Endodermal cell (in vitro differentiated cells): Measurements from ENCODE around the gene EVI2B. TPM values are rescaled to one million over a fixed set of nuclear protein-coding genes. Genes with fewer than 3 reads are reported as not detected.

Experiments
- DNase-seq: peaks from one replicate; pipeline ENCODE4 v3.0.0-alpha.2; 2017
- H3K27ac ChIP-seq: 2 replicates; pipeline ENCODE4 v1.5.1; 2013; ENCODE audit warnings: mild to moderate bottlenecking, low read depth, low read length, moderate library complexity
- H3K27me3 ChIP-seq: 2 replicates; pipeline ENCODE4 v1.6.1; 2013; ENCODE audit warnings: mild to moderate bottlenecking, low read length, moderate library complexity; ENCODE audit not compliant: insufficient read depth, control insufficient read depth, poor library complexity, severe bottlenecking
- H3K36me3 ChIP-seq: 2 replicates; pipeline ENCODE4 v1.7.0; 2013; ENCODE audit warnings: mild to moderate bottlenecking, low read length, moderate library complexity; ENCODE audit not compliant: control insufficient read depth, insufficient read depth
- H3K4me1 ChIP-seq: one replicate; pipeline ENCODE4 v1.7.0; 2013; ENCODE audit warnings: low read length; ENCODE audit not compliant: control insufficient read depth, insufficient read depth
- H3K4me3 ChIP-seq: 2 replicates; pipeline ENCODE4 v1.5.1; 2013; ENCODE audit warnings: mild to moderate bottlenecking, low read length, moderate library complexity
- H3K9ac ChIP-seq: 2 replicates; pipeline ENCODE4 v1.6.1; 2013; ENCODE audit warnings: mild to moderate bottlenecking, low read length, moderate library complexity; ENCODE audit not compliant: poor library complexity, severe bottlenecking; ENCODE audit errors: extremely low read depth
- H3K9me3 ChIP-seq: 2 replicates; pipeline ENCODE4 v1.6.1; 2013; ENCODE audit warnings: mild to moderate bottlenecking, low read length, moderate library complexity; ENCODE audit not compliant: control insufficient read depth
- H3K27ac Mint-ChIP-seq: 2 replicates; pipeline ENCODE4 v1.8.0; 2020; ENCODE audit warnings: mixed read lengths
- H3K27me3 Mint-ChIP-seq: 2 replicates; pipeline ENCODE4 v1.8.0; 2021; ENCODE audit warnings: mild to moderate bottlenecking, mixed read lengths; ENCODE audit not compliant: insufficient read depth
- H3K36me3 Mint-ChIP-seq: 2 replicates; pipeline ENCODE4 v1.8.0; 2020; ENCODE audit warnings: low read depth, mixed read lengths
- H3K4me1 Mint-ChIP-seq: 2 replicates; pipeline ENCODE4 v1.8.0; 2020; ENCODE audit warnings: mixed read lengths
- H3K4me3 Mint-ChIP-seq: 2 replicates; pipeline ENCODE4 v1.8.0; 2020; ENCODE audit warnings: mild to moderate bottlenecking, moderate library complexity, mixed read lengths
- H3K9me3 Mint-ChIP-seq: 2 replicates; pipeline ENCODE4 v1.8.0; 2020; ENCODE audit warnings: mild to moderate bottlenecking, mixed read lengths
- CTCF ChIP-seq: fragments of 200-600 bp; sonication (generic); conservative IDR thresholded peaks from 2 replicates; pipeline ENCODE4 v1.5.0; 2021; ENCODE audit warnings: antibody characterized with exemption, mild to moderate bottlenecking
- WGBS, 2 experiments: methylation state at CpG; one replicate each; pipeline versions ENCODE4 v1.1.5 to v1.1.7; 2013; ENCODE audit warnings: missing lambda C conversion rate in 2 of 2, mixed read lengths in 1 of 2; ENCODE audit not compliant: insufficient coverage in 1 of 2, insufficient read length in 1 of 2; 5-methylcytosine and 5-hydroxymethylcytosine counted together
- total RNA-seq, 2 donors: library from RNA; stranded (reverse); fragmentation: NEBNext Ultra II Directional in 1 of 2; extraction: Animal tissue kit (Norgen Biotek cat#: 25700) in 1 of 2; gene quantifications; 2 replicates in 1 of 2; 3 replicates in 1 of 2; pipeline ENCODE4 v1.2.1, GENCODE V29; 2021

EVI2B gene
- total RNA-seq, 2 donors from 2014 or later = not detected

- Histone ChIP-seq H3K4me1 (no peaks in the 10 kb centered on the region), H3K27me3 (no peaks in the 10 kb centered on the region), H3K9me3 (no peaks in the 10 kb centered on the region), H3K27ac (no peak overlapping the region), H3K9ac (no peak overlapping the region), H3K36me3 (peaks cover 51% of the 10 kb centered on the region), H3K4me3 (no peak overlapping the region)
- Mint-ChIP-seq H3K9me3 (no peaks in the 10 kb centered on the region), H3K4me3 (no peak overlapping the region), H3K36me3 (peaks cover 26% of the 10 kb centered on the region), H3K4me1 (no peaks in the 10 kb centered on the region), H3K27me3 (no peaks in the 10 kb centered on the region), H3K27ac (peak overlapping the region; percentile 74)
- DNase-seq = no peak
- WGBS, 2 experiments = 96 to 98% methylated on average over 6 to 12 of the region's 12 CpGs
- TF ChIP-seq CTCF = no peak
Observed at GRCh38 chr17:31327534-31328159, 13.8 kb upstream of the EVI2B start.

- Mint-ChIP-seq H3K4me3 (no peak overlapping the region), H3K4me1 (no peaks in the 10 kb centered on the region), H3K27ac (no peak overlapping the region), H3K27me3 (no peaks in the 10 kb centered on the region), H3K9me3 (no peaks in the 10 kb centered on the region), H3K36me3 (peaks cover 28% of the 10 kb centered on the region)
- TF ChIP-seq CTCF = no peak
- Histone ChIP-seq H3K27ac (no peak overlapping the region), H3K27me3 (no peaks in the 10 kb centered on the region), H3K4me3 (no peak overlapping the region), H3K4me1 (no peaks in the 10 kb centered on the region), H3K36me3 (peaks cover 27% of the 10 kb centered on the region), H3K9ac (no peak overlapping the region), H3K9me3 (no peaks in the 10 kb centered on the region)
- DNase-seq = no peak
Observed at GRCh38 chr17:31323551-31323950, 9.7 kb upstream of the EVI2B start.

GRCh38 chr17:31321966-31322365, 8.1 kb upstream of the EVI2B start:
- H3K9ac ChIP-seq = no peak overlapping the region
- H3K27me3 ChIP-seq = no peaks in the 10 kb centered on the region
- WGBS, 2 experiments = 89 to 92% methylated on average over 3 of the region's 4 CpGs
- H3K4me3 ChIP-seq = no peak overlapping the region
- peaks cover 18% of the 10 kb centered on the region for H3K36me3 Mint-ChIP-seq
- H3K27ac ChIP-seq = no peak overlapping the region
- no peaks in the 10 kb centered on the region for H3K9me3 ChIP-seq
- H3K4me3 Mint-ChIP-seq = no peak overlapping the region
- TF ChIP-seq CTCF = no peak
- peaks cover 15% of the 10 kb centered on the region for H3K36me3 ChIP-seq
- H3K27ac Mint-ChIP-seq = no peak overlapping the region
- no peaks in the 10 kb centered on the region for H3K27me3 Mint-ChIP-seq
- H3K4me1 Mint-ChIP-seq = peaks cover 3% of the 10 kb centered on the region
- no peaks in the 10 kb centered on the region for H3K9me3 Mint-ChIP-seq
- no peak for DNase-seq
- H3K4me1 ChIP-seq = no peaks in the 10 kb centered on the region
